Trophoblast cell (in vitro differentiated cells and primary cell): ENCODE data around the gene GSG1L.

Experiments
- DNase-seq, 2 donors: peaks; one replicate each; pipeline ENCODE4 v3.0.0-alpha.2; 2016
- H2AFZ ChIP-seq: 2 replicates; pipeline ENCODE4 v1.6.1; 2013; ENCODE audit warnings: low read length, moderate library complexity, mild to moderate bottlenecking; ENCODE audit not compliant: insufficient read depth, poor library complexity
- H2AK5ac ChIP-seq: 2 replicates; pipeline ENCODE4 v1.6.1; 2013; ENCODE audit warnings: mild to moderate bottlenecking, low read length
- H2BK120ac ChIP-seq: 2 replicates; pipeline ENCODE4 v1.6.1; 2013; ENCODE audit warnings: low read length, mild to moderate bottlenecking, moderate library complexity; ENCODE audit not compliant: insufficient read depth, poor library complexity
- H2BK12ac ChIP-seq: 2 replicates; pipeline ENCODE4 v1.6.1; 2013; ENCODE audit warnings: mild to moderate bottlenecking, low read length, moderate library complexity
- H2BK5ac ChIP-seq: 2 replicates; pipeline ENCODE4 v1.6.1; 2013; ENCODE audit warnings: low read length, low read depth, moderate library complexity, mild to moderate bottlenecking; ENCODE audit not compliant: poor library complexity
- H3K14ac ChIP-seq: 2 replicates; pipeline ENCODE4 v1.6.1; 2013; ENCODE audit warnings: mild to moderate bottlenecking, low read length
- H3K18ac ChIP-seq: 2 replicates; pipeline ENCODE4 v1.6.1; 2013; ENCODE audit warnings: mild to moderate bottlenecking, low read length
- H3K23ac ChIP-seq: 2 replicates; pipeline ENCODE4 v1.6.1; 2013; ENCODE audit warnings: low read length
- H3K27ac ChIP-seq: 2 replicates; pipeline ENCODE4 v1.5.1; 2013; ENCODE audit warnings: low read depth, mild to moderate bottlenecking, inconsistent platforms, low read length, moderate library complexity
- H3K27me3 ChIP-seq: 2 replicates; pipeline ENCODE4 v1.6.1; 2013; ENCODE audit warnings: inconsistent platforms, mild to moderate bottlenecking, low read length, moderate library complexity; ENCODE audit not compliant: insufficient read depth
- H3K36me3 ChIP-seq, 2 experiments: 1 replicate in 1 of 2; 2 replicates in 1 of 2; pipeline ENCODE4 v1.6.1; 2013; ENCODE audit warnings: low read length in 2 of 2, mild to moderate bottlenecking in 2 of 2, moderate library complexity in 1 of 2; ENCODE audit not compliant: insufficient read depth in 2 of 2, control insufficient read depth in 1 of 2
- H3K4ac ChIP-seq: 2 replicates; pipeline ENCODE4 v1.6.1; 2013; ENCODE audit warnings: low read depth, mild to moderate bottlenecking, low read length, moderate library complexity
- H3K4me1 ChIP-seq, 2 experiments: 1 replicate in 1 of 2; 2 replicates in 1 of 2; pipeline ENCODE4 v1.6.1; 2013; ENCODE audit warnings: low read length in 2 of 2, mild to moderate bottlenecking in 2 of 2, moderate library complexity in 1 of 2; ENCODE audit not compliant: insufficient read depth in 2 of 2, control insufficient read depth in 1 of 2
- H3K4me2 ChIP-seq: 2 replicates; pipeline ENCODE4 v1.6.1; 2013; ENCODE audit warnings: inconsistent platforms, mild to moderate bottlenecking, low read length, moderate library complexity
- H3K4me3 ChIP-seq: 2 replicates; pipeline ENCODE4 v1.5.1; 2013; ENCODE audit warnings: mild to moderate bottlenecking, low read depth, low read length, inconsistent platforms
- H3K79me1 ChIP-seq: one replicate; pipeline ENCODE4 v1.6.1; 2013; ENCODE audit warnings: low read length
- H3K79me2 ChIP-seq: 2 replicates; pipeline ENCODE4 v1.6.1; 2013; ENCODE audit warnings: low read length, mild to moderate bottlenecking; ENCODE audit not compliant: control insufficient read depth, insufficient read depth, poor library complexity
- H3K9ac ChIP-seq: 2 replicates; pipeline ENCODE4 v1.6.1; 2013; ENCODE audit warnings: mild to moderate bottlenecking, low read length
- H3K9me3 ChIP-seq: 2 replicates; pipeline ENCODE4 v1.6.1; 2013; ENCODE audit warnings: low read depth, mild to moderate bottlenecking, control low read depth, inconsistent platforms, low read length; ENCODE audit not compliant: insufficient read depth
- H4K12ac ChIP-seq: 2 replicates; pipeline ENCODE4 v1.6.1; 2013; ENCODE audit warnings: low read depth, mild to moderate bottlenecking, low read length, moderate library complexity
- H4K8ac ChIP-seq: 2 replicates; pipeline ENCODE4 v1.6.1; 2013; ENCODE audit warnings: low read depth, mild to moderate bottlenecking, low read length, moderate library complexity
- H4K91ac ChIP-seq: one replicate; pipeline ENCODE4 v1.6.1; 2013; ENCODE audit warnings: low read depth, mild to moderate bottlenecking, low read length, moderate library complexity
- WGBS: extraction: QIAGEN DNeasy Blood & Tissue Kit; methylation state at CpG from one replicate; pipeline ENCODE4 v1.1.7; 2013; ENCODE audit warnings: missing lambda C conversion rate; ENCODE audit not compliant: insufficient read length, insufficient coverage; ENCODE audit errors: extremely low coverage; 5-methylcytosine and 5-hydroxymethylcytosine counted together

The GSG1L gene

DNA sequence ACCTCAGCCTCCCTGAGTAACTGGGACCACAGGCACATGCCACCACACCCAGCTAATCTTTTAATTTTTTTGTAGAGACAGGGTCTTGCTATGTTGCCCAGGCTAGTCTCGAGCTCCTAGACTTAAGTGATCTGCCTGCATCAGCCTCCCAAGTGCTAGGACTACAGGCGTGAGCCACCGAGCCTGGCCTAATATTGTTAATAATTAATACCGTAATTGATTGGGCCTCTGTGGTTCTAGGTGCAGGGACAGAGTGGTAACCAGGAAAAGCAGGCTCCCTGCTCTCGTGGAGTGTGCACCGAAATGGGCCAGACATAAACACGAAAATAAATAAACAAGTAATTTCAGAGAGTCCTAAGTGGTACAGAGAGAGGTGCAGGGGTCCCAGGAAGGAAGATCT, 241.0 kb downstream of the GSG1L start:
- Histone ChIP-seq H2BK5ac (no peak overlapping the region), H4K91ac (no peak overlapping the region), H3K4me1 (no peaks in the 10 kb centered on the region), H3K4me3 (no peak overlapping the region), H3K4me2 (no peak overlapping the region), H3K27ac (no peak overlapping the region), H3K18ac (no peak overlapping the region), H2BK12ac (no peak overlapping the region), H2AK5ac (no peak overlapping the region), H3K23ac (no peak overlapping the region), H3K14ac (no peak overlapping the region), H4K8ac (no peak overlapping the region), H3K9me3 (peaks cover 2% of the 10 kb centered on the region), H3K79me1 (no peaks in the 10 kb centered on the region), H3K4ac (no peak overlapping the region), H3K36me3 (no peaks in the 10 kb centered on the region), H2BK120ac (no peak overlapping the region), H4K12ac (no peak overlapping the region), H3K79me2 (no peaks in the 10 kb centered on the region), H3K9ac (no peak overlapping the region), H3K27me3 (no peaks in the 10 kb centered on the region), H2AFZ (no peak overlapping the region)
- WGBS: no CpG with 5 or more reads among the region's 7 CpGs
- DNase-seq: no peak

DNA sequence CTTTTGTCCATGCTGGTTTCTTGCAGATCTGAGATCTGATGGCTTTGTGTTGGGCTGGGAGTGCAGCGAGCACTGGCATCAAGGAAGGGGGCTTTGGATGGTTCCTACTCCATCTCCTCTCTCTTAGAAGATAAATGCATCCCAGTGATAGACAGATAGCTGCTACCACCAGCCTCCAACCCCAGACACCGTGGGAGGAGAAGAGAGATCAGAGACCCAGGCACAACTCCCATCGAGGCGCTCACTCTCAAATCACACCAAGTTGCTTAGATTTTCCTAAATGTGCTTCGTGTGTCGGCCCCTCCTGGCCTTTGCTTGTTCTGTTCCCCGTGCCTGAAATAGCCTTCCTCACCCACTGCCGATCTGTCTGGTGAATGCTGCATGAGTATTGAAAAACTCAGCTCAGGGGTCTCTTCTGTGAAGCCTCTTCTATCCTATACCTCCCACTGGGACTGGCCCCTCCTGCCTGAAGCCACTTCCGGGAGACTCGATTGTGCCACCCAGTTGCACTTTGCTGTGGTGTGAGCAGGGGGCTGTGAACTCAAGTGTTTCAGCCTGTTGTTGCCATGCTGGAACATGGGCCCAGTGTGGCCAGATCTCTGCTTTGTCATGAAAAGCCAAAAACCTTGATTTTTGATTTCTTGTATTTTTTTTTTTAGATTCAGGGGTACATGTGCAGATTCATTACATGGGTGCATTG, 242.7 kb downstream of the GSG1L start:
- Histone ChIP-seq H4K8ac (no peak overlapping the region), H3K23ac (no peak overlapping the region), H3K4me1 (no peaks in the 10 kb centered on the region), H3K27ac (no peak overlapping the region), H2BK5ac (no peak overlapping the region), H3K36me3 (no peaks in the 10 kb centered on the region), H3K14ac (no peak overlapping the region), H2BK12ac (no peak overlapping the region), H2AK5ac (no peak overlapping the region), H3K79me1 (no peaks in the 10 kb centered on the region), H3K4ac (no peak overlapping the region), H3K9me3 (peaks cover 2% of the 10 kb centered on the region), H4K91ac (no peak overlapping the region), H3K18ac (no peak overlapping the region), H3K27me3 (no peaks in the 10 kb centered on the region), H2AFZ (no peak overlapping the region), H3K4me2 (no peak overlapping the region), H2BK120ac (no peak overlapping the region), H3K4me3 (no peak overlapping the region), H3K79me2 (no peaks in the 10 kb centered on the region), H4K12ac (no peak overlapping the region), H3K9ac (no peak overlapping the region)
- DNase-seq: no peak
- no CpG with 5 or more reads among the region's 10 CpGs for WGBS

DNA sequence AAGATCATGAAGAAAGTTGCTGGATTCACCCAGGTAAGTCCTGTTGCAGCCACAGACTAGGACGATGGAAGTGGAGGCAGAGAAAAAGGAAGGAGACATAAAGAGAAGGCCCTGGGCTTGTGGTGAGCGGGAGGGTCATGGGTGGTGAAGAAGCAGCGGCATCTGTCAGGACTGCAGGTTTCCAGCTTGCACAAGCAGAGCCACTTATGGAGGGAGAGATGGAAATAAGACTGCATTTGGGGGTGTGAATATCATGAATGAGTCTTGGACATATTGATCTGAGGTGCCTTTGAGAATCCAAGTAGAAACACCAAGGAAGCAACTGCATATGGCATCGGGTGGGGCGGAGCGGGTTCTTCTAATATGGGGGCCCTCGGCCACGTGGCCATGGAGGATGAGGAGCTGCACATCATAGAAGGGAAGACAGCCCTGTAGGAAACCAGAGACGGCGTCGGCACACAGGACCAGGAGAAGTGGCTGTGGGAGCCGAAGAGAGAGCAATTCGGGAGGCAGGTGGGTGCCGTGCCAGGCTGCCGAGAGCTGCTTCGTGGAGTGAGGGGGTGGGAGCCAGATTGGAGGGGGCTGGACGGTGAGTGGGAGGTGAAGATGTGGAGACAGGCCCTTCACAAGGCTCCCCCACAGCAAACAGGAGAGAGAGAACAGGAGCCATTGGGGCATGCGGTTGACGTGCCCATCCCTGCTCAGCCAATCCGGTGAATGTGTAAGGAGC, 243.5 kb downstream of the GSG1L start:
- H3K4me1 ChIP-seq: no peaks in the 10 kb centered on the region
- no peak overlapping the region for H2BK12ac ChIP-seq
- H3K27ac ChIP-seq: no peak overlapping the region
- no peak overlapping the region for H3K9ac ChIP-seq
- no peak overlapping the region for H3K4ac ChIP-seq
- no peak overlapping the region for H4K8ac ChIP-seq
- no peak overlapping the region for H2AFZ ChIP-seq
- H3K14ac ChIP-seq: no peak overlapping the region
- H2AK5ac ChIP-seq: no peak overlapping the region
- DNase-seq: no peak
- no peaks in the 10 kb centered on the region for H3K36me3 ChIP-seq
- no peak overlapping the region for H2BK5ac ChIP-seq
- H3K4me3 ChIP-seq: no peak overlapping the region
- no CpG with 5 or more reads among the region's 20 CpGs for WGBS
- H3K4me2 ChIP-seq: no peak overlapping the region
- no peak overlapping the region for H3K18ac ChIP-seq
- H3K79me2 ChIP-seq: no peaks in the 10 kb centered on the region
- H2BK120ac ChIP-seq: no peak overlapping the region
- H4K91ac ChIP-seq: no peak overlapping the region
- H3K79me1 ChIP-seq: no peaks in the 10 kb centered on the region
- peaks cover 2% of the 10 kb centered on the region for H3K9me3 ChIP-seq
- no peak overlapping the region for H4K12ac ChIP-seq
- no peak overlapping the region for H3K23ac ChIP-seq
- no peaks in the 10 kb centered on the region for H3K27me3 ChIP-seq

DNA sequence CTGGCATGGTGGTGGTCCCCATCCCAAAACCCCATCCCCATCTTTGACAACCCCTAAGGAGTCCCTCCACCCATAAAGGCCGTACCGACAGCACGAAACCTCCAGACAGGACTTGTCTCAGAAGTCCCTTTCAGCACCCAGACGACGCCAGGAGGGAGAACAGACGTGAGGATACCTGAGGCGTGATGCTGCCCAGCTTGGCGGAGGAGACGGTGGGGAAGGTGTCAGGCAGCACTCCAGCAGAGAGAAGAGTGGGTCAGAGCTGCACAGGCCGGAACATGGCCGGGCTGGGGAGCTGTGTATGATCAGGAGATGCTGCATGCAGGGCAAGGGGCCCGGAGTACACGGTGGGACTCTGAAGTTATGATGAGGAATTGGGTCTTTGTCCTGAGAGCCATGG, 244.2 kb downstream of the GSG1L start:
- Histone ChIP-seq H3K36me3 (no peaks in the 10 kb centered on the region), H3K4me3 (no peak overlapping the region), H2AFZ (no peak overlapping the region), H2BK5ac (no peak overlapping the region), H3K14ac (no peak overlapping the region), H3K4me1 (no peaks in the 10 kb centered on the region), H2BK120ac (no peak overlapping the region), H3K79me1 (no peaks in the 10 kb centered on the region), H4K12ac (no peak overlapping the region), H3K27ac (no peak overlapping the region), H2BK12ac (no peak overlapping the region), H3K4me2 (no peak overlapping the region), H3K18ac (no peak overlapping the region), H3K79me2 (no peaks in the 10 kb centered on the region), H4K8ac (no peak overlapping the region), H3K23ac (no peak overlapping the region), H3K4ac (no peak overlapping the region), H3K27me3 (no peaks in the 10 kb centered on the region), H3K9ac (no peak overlapping the region), H2AK5ac (no peak overlapping the region), H3K9me3 (no peaks in the 10 kb centered on the region), H4K91ac (no peak overlapping the region)
- no CpG with 5 or more reads among the region's 13 CpGs for WGBS
- DNase-seq: no peak
